H1 (cell line): ENCODE measurements around the gene NT5C3B. TPM values are rescaled to one million over a fixed set of nuclear protein-coding genes. Genes with fewer than 3 reads are reported as not detected.

Experiments
- CHD7 ChIP-seq: fragments of 300-600 bp; sonication (generic); IDR thresholded peaks from 2 replicates; pipeline ENCODE4 v1.7.1; 2012; ENCODE audit warnings: low read length, moderate library complexity, mild to moderate bottlenecking, inconsistent platforms; ENCODE audit not compliant: insufficient replicate concordance
- JUND ChIP-seq: IDR thresholded peaks from 2 replicates; pipeline ENCODE4 v1.6.1; 2011; ENCODE audit warnings: mild to moderate bottlenecking, improper control_type of control experiment, low read length
- MAFK ChIP-seq: IDR thresholded peaks from 2 replicates; pipeline ENCODE4 v1.6.1; 2012; ENCODE audit warnings: low read depth, mild to moderate bottlenecking, improper control_type of control experiment, low read length
- NRF1 ChIP-seq: IDR thresholded peaks from 2 replicates; pipeline ENCODE4 v1.6.1; 2011; ENCODE audit warnings: mild to moderate bottlenecking, low read depth, low read length, improper control_type of control experiment
- PHF8 ChIP-seq: fragments of 200-600 bp; sonication (generic); conservative IDR thresholded peaks from 2 replicates; pipeline ENCODE4 v1.7.1; 2012; ENCODE audit warnings: low read depth, mild to moderate bottlenecking, inconsistent platforms, low read length, moderate library complexity
- SIRT6 ChIP-seq: IDR thresholded peaks from one replicate; pipeline ENCODE4 v1.7.1; 2012; ENCODE audit warnings: low read length, inconsistent platforms
- SP1 ChIP-seq: IDR thresholded peaks from 2 replicates; pipeline ENCODE4 v1.6.1; 2011; ENCODE audit warnings: low read depth, low read length
- SP2 ChIP-seq: IDR thresholded peaks from 2 replicates; pipeline ENCODE4 v1.6.1; 2012; ENCODE audit warnings: mild to moderate bottlenecking, low read length, inconsistent platforms
- polyA plus RNA-seq, 7 experiments: library from polyadenylated mRNA; depleted of rRNA in 3 of 7; stranded (reverse) in 5 of 7; unstranded in 2 of 7; fragments of >200 nt in 5 of 7; fragments of 200-250 nt in 2 of 7; gene quantifications; 1 replicate in 5 of 7; 2 replicates in 1 of 7; 4 replicates in 1 of 7; pipeline versions ENCODE4 v1.2.1 to v1.2.3, GENCODE V29; 2011 to 2013; ENCODE audit warnings: missing spikeins in 2 of 7, mixed read lengths in 2 of 7
- total RNA-seq: library from RNA; stranded (reverse); fragmentation: NEBNext Ultra II Directional; extraction: Animal tissue kit (Norgen Biotek cat#: 25700); gene quantifications from 2 replicates; pipeline ENCODE4 v1.2.1, GENCODE V29; 2021

The NT5C3B gene
- total and polyA plus RNA-seq, 2 of the 8 experiments (the other 6 are each of a cell fraction or from before 2014, with no cell fraction given): 68.7 to 94.5 TPM

- no peak for TF ChIP-seq CHD7
- TF ChIP-seq SP1: no peak
- no peak for TF ChIP-seq SIRT6
- TF ChIP-seq JUND: no peak
- TF ChIP-seq MAFK: no peak
- no peak for TF ChIP-seq PHF8
- TF ChIP-seq NRF1: no peak
- no peak for TF ChIP-seq SP2
Observed at GRCh38 chr17:41814195-41814594, 21.8 kb downstream of the NT5C3B start (continued).
